Measurements from ENCODE around the gene PLOD2. TPM values are rescaled to one million over a fixed set of nuclear protein-coding genes. Genes with fewer than 3 reads are reported as not detected.
A peak's percentile ranks its signal among the peaks of the same experiment; 100 is the strongest.

The PLOD2 gene
- total RNA-seq, result 1 to 10 TPM in 1 of 2 experiments, under 1 TPM in 1; 0.65 to 2.0 TPM

- ChIA-PET POLR2A (no interaction called here), CTCF (interaction anchor here (0.9 to 1.1 kb wide), 2 partner anchors 27 to 96 kb away, joined by 3 to 5 read pairs; no protein-coding TSS in a partner anchor)
- peak within 1 kb of the TSS; percentile 55 for H3K4me3 Mint-ChIP-seq
- no peaks in the 10 kb centered on the region for H3K36me3 Mint-ChIP-seq (ENCODE audit: low read depth)
- H3K27me3 Mint-ChIP-seq, result peaks cover 41% of the 10 kb centered on the region
- intact Hi-C loops (cut with micrococcal nuclease), result no loop called here
- H3K4me1 Mint-ChIP-seq (ENCODE audit: low read depth), result peaks cover 9% of the 10 kb centered on the region
- TF ChIP-seq, protein P1, sequence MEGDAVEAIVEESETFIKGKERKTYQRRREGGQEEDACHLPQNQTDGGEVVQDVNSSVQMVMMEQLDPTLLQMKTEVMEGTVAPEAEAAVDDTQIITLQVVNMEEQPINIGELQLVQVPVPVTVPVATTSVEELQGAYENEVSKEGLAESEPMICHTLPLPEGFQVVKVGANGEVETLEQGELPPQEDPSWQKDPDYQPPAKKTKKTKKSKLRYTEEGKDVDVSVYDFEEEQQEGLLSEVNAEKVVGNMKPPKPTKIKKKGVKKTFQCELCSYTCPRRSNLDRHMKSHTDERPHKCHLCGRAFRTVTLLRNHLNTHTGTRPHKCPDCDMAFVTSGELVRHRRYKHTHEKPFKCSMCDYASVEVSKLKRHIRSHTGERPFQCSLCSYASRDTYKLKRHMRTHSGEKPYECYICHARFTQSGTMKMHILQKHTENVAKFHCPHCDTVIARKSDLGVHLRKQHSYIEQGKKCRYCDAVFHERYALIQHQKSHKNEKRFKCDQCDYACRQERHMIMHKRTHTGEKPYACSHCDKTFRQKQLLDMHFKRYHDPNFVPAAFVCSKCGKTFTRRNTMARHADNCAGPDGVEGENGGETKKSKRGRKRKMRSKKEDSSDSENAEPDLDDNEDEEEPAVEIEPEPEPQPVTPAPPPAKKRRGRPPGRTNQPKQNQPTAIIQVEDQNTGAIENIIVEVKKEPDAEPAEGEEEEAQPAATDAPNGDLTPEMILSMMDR (IDR thresholded peaks at IDR 0.05), result no peak
- DNase-seq (peak; percentile 22), ATAC-seq (peak; percentile 73)
- H3K9me3 Mint-ChIP-seq, result no peaks in the 10 kb centered on the region
- no peak within 1 kb of the TSS for H3K27ac Mint-ChIP-seq
Measured at GRCh38 chr3:146160964-146161662, at the start of gene PLOD2. Gene PLOD2, minus strand, starts transcription at chr3:146161184. Its CDS starts 195 bp downstream, at chr3:146160989.

DNA sequence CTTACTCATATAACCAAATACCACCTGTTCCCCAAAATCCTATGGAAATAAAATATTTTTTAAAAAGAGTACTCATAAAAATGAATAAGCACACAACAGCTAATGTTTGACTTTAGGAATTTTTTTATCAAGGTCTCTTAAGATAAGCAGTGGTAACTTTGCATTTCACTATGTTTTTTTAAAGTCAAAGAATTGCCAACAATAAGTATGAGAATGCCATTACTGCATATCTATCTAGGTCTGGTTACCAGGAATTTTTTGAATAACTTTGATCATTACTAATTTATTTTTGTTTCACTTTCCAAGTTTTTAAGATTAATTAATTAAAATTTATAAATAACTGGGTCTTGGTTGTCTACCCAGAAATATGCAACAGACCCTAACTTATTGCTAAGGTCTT is 48.4 kb upstream of the PLOD2 start:
- Mint-ChIP-seq H3K4me3 (no peak overlapping the region), H3K36me3 (ENCODE audit: low read depth) (no peaks in the 10 kb centered on the region), H3K27ac (no peak overlapping the region), H3K4me1 (ENCODE audit: low read depth) (no peaks in the 10 kb centered on the region), H3K9me3 (no peaks in the 10 kb centered on the region), H3K27me3 (peaks cover 8% of the 10 kb centered on the region)
- ATAC-seq (no peak), DNase-seq (no peak)
- ChIA-PET POLR2A (no interaction called here), CTCF (no interaction called here)
- intact Hi-C loops (cut with micrococcal nuclease), result no loop called here
- TF ChIP-seq, protein P1 (IDR thresholded peaks at IDR 0.05), result no peak

DNA sequence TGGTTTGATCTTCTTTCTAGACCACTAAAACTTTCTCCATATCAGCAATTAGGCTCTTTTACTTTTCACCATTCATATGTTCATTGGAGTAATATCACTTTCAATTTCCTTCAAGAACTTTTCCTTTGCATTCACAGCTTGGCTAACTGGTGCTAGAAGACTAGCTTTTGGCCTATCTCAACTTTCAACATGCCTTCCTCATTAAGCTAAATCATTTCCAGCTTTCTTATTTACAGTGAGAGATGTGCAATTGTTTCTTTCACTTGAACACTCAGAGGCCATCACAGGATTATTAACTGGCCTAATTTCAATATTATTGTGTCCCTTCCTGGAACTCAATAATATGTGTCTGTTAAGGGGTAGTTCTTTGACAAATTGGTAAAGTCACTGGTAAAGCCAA is 42.8 kb upstream of the PLOD2 start:
- CTCF ChIA-PET, result interaction anchor here (1.6 to 2.1 kb wide), 3 partner anchors 15 to 374 kb away, joined by 3 to 10 read pairs (median 7); no protein-coding TSS in a partner anchor
- ATAC-seq (no peak), DNase-seq (no peak)
- H3K27me3 Mint-ChIP-seq, result peaks cover 10% of the 10 kb centered on the region
- H3K4me1 Mint-ChIP-seq (ENCODE audit: low read depth), result no peaks in the 10 kb centered on the region
- no peaks in the 10 kb centered on the region for H3K36me3 Mint-ChIP-seq (ENCODE audit: low read depth)
- H3K4me3 Mint-ChIP-seq, result no peak overlapping the region
- POLR2A ChIA-PET, result no interaction called here
- intact Hi-C loops (cut with micrococcal nuclease), result no loop called here
- no peak overlapping the region for H3K27ac Mint-ChIP-seq
- TF ChIP-seq, protein P1 (IDR thresholded peaks at IDR 0.05), result no peak
- no peaks in the 10 kb centered on the region for H3K9me3 Mint-ChIP-seq

- TF ChIP-seq, protein P1 (IDR thresholded peaks at IDR 0.05), result no peak
- ChIA-PET CTCF (interaction anchor here (1.3 to 2.0 kb wide), 2 partner anchors 10 to 12 kb away, joined by 3 to 4 read pairs; no protein-coding TSS in a partner anchor), POLR2A (no interaction called here)
- no peaks in the 10 kb centered on the region for H3K9me3 Mint-ChIP-seq
- peaks cover 7% of the 10 kb centered on the region for H3K27me3 Mint-ChIP-seq
- no peaks in the 10 kb centered on the region for H3K36me3 Mint-ChIP-seq (ENCODE audit: low read depth)
- intact Hi-C loops (cut with micrococcal nuclease), result no loop called here
- H3K4me1 Mint-ChIP-seq (ENCODE audit: low read depth), result no peaks in the 10 kb centered on the region
- no peak for DNase-seq
- H3K27ac Mint-ChIP-seq, result no peak overlapping the region
- no peak for ATAC-seq
- H3K4me3 Mint-ChIP-seq, result no peak overlapping the region
Measured at GRCh38 chr3:146200461-146201220, 39.7 kb upstream of the PLOD2 start.

DNA sequence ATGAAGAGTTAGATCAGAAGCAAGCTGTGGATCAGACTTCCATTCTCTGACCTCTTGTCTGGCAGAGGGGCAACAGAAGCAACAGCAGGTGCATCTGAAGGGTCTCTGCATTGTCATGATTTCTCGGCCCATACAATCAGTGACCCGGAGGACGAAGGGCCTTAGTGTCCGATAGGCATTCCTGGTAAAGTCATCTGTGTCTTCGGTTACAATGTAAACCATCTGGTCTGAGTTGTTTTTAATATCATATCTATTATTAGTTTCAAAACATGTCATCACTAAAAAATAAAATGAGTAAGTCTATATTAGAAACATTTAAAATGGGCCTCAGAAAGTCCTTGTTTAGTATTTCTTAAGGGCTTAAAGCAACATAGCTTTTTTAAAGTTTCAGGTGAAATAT is 38.8 kb upstream of the PLOD2 start:
- H3K4me3 Mint-ChIP-seq, result no peak overlapping the region
- H3K27me3 Mint-ChIP-seq, result peaks cover 7% of the 10 kb centered on the region
- TF ChIP-seq, protein P1 (IDR thresholded peaks at IDR 0.05), result no peak
- no peaks in the 10 kb centered on the region for H3K36me3 Mint-ChIP-seq (ENCODE audit: low read depth)
- no peak overlapping the region for H3K27ac Mint-ChIP-seq
- ATAC-seq (no peak), DNase-seq (no peak)
- H3K4me1 Mint-ChIP-seq (ENCODE audit: low read depth), result no peaks in the 10 kb centered on the region
- intact Hi-C loops (cut with micrococcal nuclease), result no loop called here
- CTCF ChIA-PET, result interaction anchor here (1.3 to 2.0 kb wide), 2 partner anchors 9 to 11 kb away, joined by 3 to 4 read pairs; no protein-coding TSS in a partner anchor
- H3K9me3 Mint-ChIP-seq, result no peaks in the 10 kb centered on the region
- POLR2A ChIA-PET, result no interaction called here

Measured in activated CD8-positive, alpha-beta T cell treated with anti-CD3 and anti-CD28 coated beads for 36 hours (primary cell).